ENCODE data around the gene EFCAB11. TPM values are rescaled to one million over a fixed set of nuclear protein-coding genes. Genes with fewer than 3 reads are reported as not detected.

Gene EFCAB11
- total RNA-seq, 3 donors from 2014 or later (not counting 1 experiment from before 2014, with no cell fraction given): 3.9 to 5.2 (median 4.0) TPM

GRCh38 chr14:89845346-89845745, 109.2 kb downstream of the EFCAB11 start:
- TF ChIP-seq, protein P1, sequence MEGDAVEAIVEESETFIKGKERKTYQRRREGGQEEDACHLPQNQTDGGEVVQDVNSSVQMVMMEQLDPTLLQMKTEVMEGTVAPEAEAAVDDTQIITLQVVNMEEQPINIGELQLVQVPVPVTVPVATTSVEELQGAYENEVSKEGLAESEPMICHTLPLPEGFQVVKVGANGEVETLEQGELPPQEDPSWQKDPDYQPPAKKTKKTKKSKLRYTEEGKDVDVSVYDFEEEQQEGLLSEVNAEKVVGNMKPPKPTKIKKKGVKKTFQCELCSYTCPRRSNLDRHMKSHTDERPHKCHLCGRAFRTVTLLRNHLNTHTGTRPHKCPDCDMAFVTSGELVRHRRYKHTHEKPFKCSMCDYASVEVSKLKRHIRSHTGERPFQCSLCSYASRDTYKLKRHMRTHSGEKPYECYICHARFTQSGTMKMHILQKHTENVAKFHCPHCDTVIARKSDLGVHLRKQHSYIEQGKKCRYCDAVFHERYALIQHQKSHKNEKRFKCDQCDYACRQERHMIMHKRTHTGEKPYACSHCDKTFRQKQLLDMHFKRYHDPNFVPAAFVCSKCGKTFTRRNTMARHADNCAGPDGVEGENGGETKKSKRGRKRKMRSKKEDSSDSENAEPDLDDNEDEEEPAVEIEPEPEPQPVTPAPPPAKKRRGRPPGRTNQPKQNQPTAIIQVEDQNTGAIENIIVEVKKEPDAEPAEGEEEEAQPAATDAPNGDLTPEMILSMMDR (IDR thresholded peaks at IDR 0.05): no peak
- no peaks in the 10 kb centered on the region for H3K4me1 Mint-ChIP-seq
- H3K4me3 Mint-ChIP-seq: no peak overlapping the region
- peaks cover 0 to 2% of the 10 kb centered on the region in 2 donors for H3K9me3 Mint-ChIP-seq
- WGBS (ENCODE audit: insufficient coverage): 89% methylated on average over 5 of the region's 5 CpGs
- DNase-seq: no peak
- Histone ChIP-seq H3K4me1 (ENCODE audit: control insufficient read depth, insufficient read depth, low read length) (no peaks in the 10 kb centered on the region), H3K27me3 (ENCODE audit: control insufficient read depth, insufficient read depth, low read length) (no peaks in the 10 kb centered on the region), H3K9me3 (ENCODE audit: control insufficient read depth, insufficient read depth, low read length) (no peaks in the 10 kb centered on the region), H3K36me3 (ENCODE audit: control insufficient read depth, insufficient read depth, low read length) (no peaks in the 10 kb centered on the region), H3K4me3 (ENCODE audit: low read length) (no peak overlapping the region), H3K27ac (ENCODE audit: low read length) (no peak overlapping the region)
- no peaks in the 10 kb centered on the region for H3K36me3 Mint-ChIP-seq
- H3K27ac Mint-ChIP-seq: no peak overlapping the region
- ATAC-seq: no peak
- H3K27me3 Mint-ChIP-seq (ENCODE audit: low read depth in 2 of 2): no peaks in the 10 kb centered on the region
- intact Hi-C loops (cut with micrococcal nuclease): no loop called here

DNA sequence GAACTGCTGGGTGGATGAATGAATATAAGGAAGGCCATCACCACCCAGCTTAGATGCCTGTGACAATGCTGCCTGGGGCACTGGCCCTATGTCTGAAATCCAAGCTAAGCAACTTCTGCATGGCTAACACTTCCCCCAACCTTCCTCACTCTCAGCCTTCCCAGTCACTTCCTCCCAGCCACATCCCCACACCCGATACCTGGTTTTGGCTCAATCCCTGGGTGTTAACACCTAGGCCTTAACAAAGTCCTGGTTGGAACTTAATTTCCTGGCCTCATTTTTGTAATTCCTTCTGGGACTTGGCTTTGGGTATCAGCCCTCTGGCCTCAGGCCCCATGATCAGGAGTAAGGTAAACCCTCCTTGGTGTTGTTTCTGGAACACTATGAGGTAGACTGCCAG, 110.0 kb downstream of the EFCAB11 start:
- Mint-ChIP-seq H3K4me3 (no peak overlapping the region), H3K4me1 (peaks cover 0 to under 1% of the 10 kb centered on the region in 2 donors), H3K27me3 (ENCODE audit: low read depth in 2 of 2) (no peaks in the 10 kb centered on the region), H3K27ac (no peak overlapping the region), H3K9me3 (peaks cover 0 to 2% of the 10 kb centered on the region in 2 donors), H3K36me3 (no peaks in the 10 kb centered on the region)
- DNase-seq: no peak
- no peak for ATAC-seq
- Histone ChIP-seq H3K9me3 (ENCODE audit: control insufficient read depth, insufficient read depth, low read length) (no peaks in the 10 kb centered on the region), H3K27ac (ENCODE audit: low read length) (no peak overlapping the region), H3K27me3 (ENCODE audit: control insufficient read depth, insufficient read depth, low read length) (no peaks in the 10 kb centered on the region), H3K4me3 (ENCODE audit: low read length) (no peak overlapping the region), H3K36me3 (ENCODE audit: control insufficient read depth, insufficient read depth, low read length) (no peaks in the 10 kb centered on the region), H3K4me1 (ENCODE audit: control insufficient read depth, insufficient read depth, low read length) (no peaks in the 10 kb centered on the region)
- TF ChIP-seq, protein P1 (IDR thresholded peaks at IDR 0.05): no peak
- intact Hi-C loops (cut with micrococcal nuclease): no loop called here
- 81% methylated on average over 1 of the region's 1 CpG for WGBS (ENCODE audit: insufficient coverage)

- Histone ChIP-seq H3K27me3 (ENCODE audit: control insufficient read depth, insufficient read depth, low read length) (no peaks in the 10 kb centered on the region), H3K36me3 (ENCODE audit: control insufficient read depth, insufficient read depth, low read length) (no peaks in the 10 kb centered on the region), H3K27ac (ENCODE audit: low read length) (no peak overlapping the region), H3K4me1 (ENCODE audit: control insufficient read depth, insufficient read depth, low read length) (no peaks in the 10 kb centered on the region), H3K9me3 (ENCODE audit: control insufficient read depth, insufficient read depth, low read length) (no peaks in the 10 kb centered on the region), H3K4me3 (ENCODE audit: low read length) (no peak overlapping the region)
- no peak for DNase-seq
- no peaks in the 10 kb centered on the region for H3K36me3 Mint-ChIP-seq
- 89% methylated on average over 3 of the region's 3 CpGs for WGBS (ENCODE audit: insufficient coverage)
- H3K27me3 Mint-ChIP-seq (ENCODE audit: low read depth in 2 of 2): no peaks in the 10 kb centered on the region
- TF ChIP-seq, protein P1 (IDR thresholded peaks at IDR 0.05): no peak
- no peak overlapping the region for H3K27ac Mint-ChIP-seq
- intact Hi-C loops (cut with micrococcal nuclease): no loop called here
- H3K9me3 Mint-ChIP-seq: peaks cover 0 to 2% of the 10 kb centered on the region in 2 donors
- no peak for ATAC-seq
- H3K4me3 Mint-ChIP-seq: no peak overlapping the region
- peaks cover 0 to 9% of the 10 kb centered on the region in 2 donors for H3K4me1 Mint-ChIP-seq
These were observed 111.7 kb downstream of the EFCAB11 start for GRCh38 chr14:89842837-89843236.

- Histone ChIP-seq H3K4me1 (ENCODE audit: control insufficient read depth, insufficient read depth, low read length) (no peaks in the 10 kb centered on the region), H3K27me3 (ENCODE audit: control insufficient read depth, insufficient read depth, low read length) (no peaks in the 10 kb centered on the region), H3K36me3 (ENCODE audit: control insufficient read depth, insufficient read depth, low read length) (no peaks in the 10 kb centered on the region), H3K4me3 (ENCODE audit: low read length) (no peak overlapping the region), H3K27ac (ENCODE audit: low read length) (no peak overlapping the region), H3K9me3 (ENCODE audit: control insufficient read depth, insufficient read depth, low read length) (no peaks in the 10 kb centered on the region)
- intact Hi-C loops (cut with micrococcal nuclease): no loop called here
- Mint-ChIP-seq H3K27me3 (ENCODE audit: low read depth in 2 of 2) (no peaks in the 10 kb centered on the region), H3K9me3 (peaks cover 0 to 2% of the 10 kb centered on the region in 2 donors), H3K36me3 (no peaks in the 10 kb centered on the region), H3K27ac (no peak overlapping the region), H3K4me1 (peaks cover 0 to 9% of the 10 kb centered on the region in 2 donors), H3K4me3 (no peak overlapping the region)
- TF ChIP-seq, protein P1 (IDR thresholded peaks at IDR 0.05): no peak
- 98% methylated on average over 6 of the region's 6 CpGs for WGBS (ENCODE audit: insufficient coverage)
- no peak for DNase-seq
- no peak for ATAC-seq
These were observed 112.7 kb downstream of the EFCAB11 start for GRCh38 chr14:89841851-89842250.

All from natural killer cell (primary cell).